Left colon (tissue), 2 donors: ENCODE results near the gene CASTOR2. TPM values are rescaled to one million over a fixed set of nuclear protein-coding genes. Genes with fewer than 3 reads are reported as not detected.
A peak's percentile ranks its signal among the peaks of the same experiment; 100 is the strongest.
"Not testable (repeated sequence)": the region's sequence is repeated elsewhere in the genome, so short reads cannot be mapped to it uniquely, and the experiment has no call there.

Experiments
- ATAC-seq: fragments of 200-7000 bp; cut with Tn5 transposase; one replicate; pipeline ENCODE4 v1.9.1; 2020; ENCODE audit warnings: mild to moderate bottlenecking, moderate library complexity
- DNase-seq, 2 donors: peaks; one replicate each; pipeline ENCODE4 v3.0.0-alpha.2; 2020
- intact Hi-C, 2 donors: fragments of 100-400 bp; cut with DNase I in 1 of 2; cut with micrococcal nuclease in 1 of 2; formaldehyde crosslinking; loops; one replicate each; pipeline versions ENCODE4 v1.11.2 to v1.14.0; 2022; cut with DNase I, micrococcal nuclease
- total RNA-seq, 2 donors: library from RNA; stranded (reverse); fragmentation: NEBNext Ultra II Directional; extraction: Animal tissue kit (Norgen Biotek cat#: 25700); gene quantifications; one replicate each; pipeline ENCODE4 v1.2.1, GENCODE V29; 2021
- donor health status: DM: no; HTN: no; CAD: no.
- donor health status: DM: yes; HTN: yes; CAD: no.

CASTOR2 gene
- total RNA-seq, 2 donors from 2014 or later: 1.5 to 7.5 TPM

DNA sequence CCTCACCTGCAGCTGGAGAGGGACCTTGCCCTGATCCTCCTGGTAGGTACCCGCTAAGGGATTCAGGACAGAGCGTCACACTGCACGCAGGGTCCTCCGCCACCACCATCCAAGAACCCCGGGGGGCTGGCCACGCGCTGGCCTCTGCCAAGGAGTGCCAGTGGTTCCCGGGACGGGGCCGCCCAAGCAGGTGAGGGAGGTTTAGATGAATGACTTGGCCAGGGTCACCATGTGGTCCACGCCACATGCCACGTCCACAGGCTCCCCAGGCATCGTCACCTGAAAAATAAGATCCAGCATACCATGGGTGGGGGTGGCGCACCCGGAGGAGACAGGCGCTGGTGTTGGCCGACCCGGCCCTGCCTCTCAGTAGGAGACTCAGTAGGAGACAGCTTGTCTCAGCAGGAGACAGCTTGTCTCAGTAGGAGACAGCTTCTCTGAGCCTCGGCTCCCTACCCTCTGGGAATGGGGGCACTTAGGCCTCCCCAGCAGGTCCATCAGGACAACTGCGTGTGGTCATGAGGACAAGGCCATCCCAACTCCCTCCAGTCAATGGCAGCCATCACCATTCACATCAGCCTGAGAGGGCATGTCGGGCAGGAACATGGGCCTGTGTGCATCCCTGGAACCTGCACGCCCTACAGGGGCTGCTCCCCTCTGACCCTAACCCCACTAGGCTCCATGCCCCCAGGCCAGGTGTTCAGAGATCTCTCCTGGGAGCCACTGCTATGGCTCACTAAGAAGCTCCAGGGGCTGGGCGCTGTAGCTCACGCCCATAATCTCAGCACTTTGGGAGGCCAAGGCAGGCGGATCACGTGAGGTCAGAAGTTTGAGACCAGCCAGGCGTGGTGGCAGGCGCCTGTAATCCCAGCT lies 78.6 kb downstream of the CASTOR2 start:
- no peak for ATAC-seq
- intact Hi-C loops: no loop called here
- no peak for DNase-seq

DNA sequence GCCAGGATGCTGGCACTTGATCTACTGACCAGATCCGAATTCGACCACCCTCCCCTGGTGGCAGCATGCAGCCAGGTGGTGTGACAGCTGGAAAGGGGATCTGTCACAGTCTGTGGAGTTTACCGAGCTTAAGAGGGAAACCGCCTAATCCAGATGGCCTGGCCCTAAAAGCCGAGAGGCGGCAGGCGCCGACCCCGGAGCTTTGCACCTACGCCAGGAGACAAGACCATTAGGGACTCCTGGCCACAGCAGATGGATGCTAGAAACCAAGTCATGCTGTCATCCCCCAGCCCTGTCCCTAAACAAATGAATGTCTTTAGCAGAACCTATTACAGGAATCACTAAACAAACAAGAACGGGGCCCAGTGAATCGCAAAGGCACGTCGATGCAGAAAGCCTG lies 81.4 kb downstream of the CASTOR2 start:
- intact Hi-C loops: no loop called here
- DNase-seq: no peak
- ATAC-seq: no peak

DNA sequence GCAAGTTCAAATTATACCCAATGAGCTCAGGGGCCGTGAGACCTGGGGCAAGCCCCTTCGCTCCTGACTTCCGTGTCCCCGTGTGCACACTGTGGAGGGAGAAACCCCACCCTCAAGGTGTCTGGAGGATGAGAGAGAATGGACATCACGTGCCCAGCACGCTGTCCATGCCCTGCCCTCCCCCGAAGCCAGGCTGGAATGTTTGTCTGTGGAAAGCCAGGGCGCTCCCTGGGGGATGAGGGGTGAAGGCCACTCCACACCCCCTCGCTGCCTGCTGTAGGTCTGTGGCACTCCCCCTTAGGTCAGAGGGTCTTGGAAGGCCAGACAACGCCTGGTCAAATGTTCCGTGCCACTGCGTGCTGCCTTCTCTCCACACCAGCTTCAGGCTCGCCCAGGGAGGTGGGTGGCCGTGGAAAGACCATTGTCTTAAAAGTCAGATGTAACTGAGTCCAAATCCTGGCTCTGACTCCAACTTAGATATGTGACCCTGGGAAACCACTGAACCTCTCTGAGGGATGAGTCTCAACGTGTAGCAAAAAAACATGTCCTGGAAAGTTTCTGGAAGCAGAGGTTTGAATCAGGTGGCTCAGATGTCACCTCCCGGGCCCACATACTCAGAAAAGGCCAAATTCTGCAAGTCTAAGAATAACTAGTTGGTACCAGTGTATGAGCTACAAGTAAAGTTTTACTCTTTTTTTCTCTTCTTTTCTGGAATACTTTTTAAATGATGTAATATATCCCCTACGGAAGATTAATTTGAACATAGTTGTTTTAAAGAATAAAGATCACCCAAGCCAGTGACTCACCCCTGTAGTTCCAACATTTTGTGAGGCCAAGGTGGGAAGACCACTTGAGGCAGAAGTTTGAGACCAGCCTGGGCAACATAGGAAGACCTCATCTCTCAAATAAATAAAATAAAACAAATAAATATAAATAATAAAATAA lies 84.2 kb downstream of the CASTOR2 start:
- ATAC-seq (no peak), DNase-seq (no peak)
- intact Hi-C loops: no loop called here

DNA sequence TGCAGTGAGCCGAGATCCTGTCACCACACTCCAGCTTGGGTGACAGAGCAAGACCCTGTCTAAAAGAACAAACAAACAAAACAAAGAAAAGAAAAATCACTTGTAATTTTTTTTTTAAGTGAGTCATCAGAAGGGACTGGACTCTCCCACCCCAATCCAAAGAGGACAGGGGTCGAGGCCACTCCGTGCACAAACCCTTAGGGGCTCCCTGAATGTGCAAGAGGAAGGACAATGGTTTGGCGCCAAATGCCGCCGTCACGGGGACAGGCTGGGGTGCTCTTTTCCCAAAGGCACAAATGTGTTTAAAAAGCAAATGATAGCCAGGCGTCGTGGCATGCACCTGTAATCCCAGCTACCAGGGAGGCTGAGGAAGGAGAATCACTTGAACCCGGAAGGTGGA lies 85.3 kb downstream of the CASTOR2 start:
- DNase-seq: no peak
- intact Hi-C loops: no loop called here
- ATAC-seq: no peak

DNA sequence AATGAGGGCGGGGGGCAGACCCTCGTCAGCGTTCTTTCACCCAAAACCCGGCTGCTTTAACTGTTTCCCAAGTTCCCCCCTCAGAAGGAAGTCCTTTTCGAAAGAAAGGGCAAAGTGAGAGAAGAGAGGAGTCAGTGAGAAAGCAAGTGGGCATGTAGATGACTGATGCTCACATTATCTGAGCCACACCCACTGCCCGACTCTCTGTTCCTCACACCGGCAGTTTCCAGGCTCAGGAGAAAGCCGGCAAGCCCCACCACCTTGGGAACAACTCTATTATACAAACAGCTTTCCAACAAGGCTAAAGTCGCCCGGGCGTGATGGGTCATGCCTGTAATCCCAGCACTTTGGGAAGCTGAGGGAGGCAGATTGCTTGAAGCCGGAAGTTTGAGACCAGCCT lies 86.0 kb downstream of the CASTOR2 start:
- intact Hi-C loops: no loop called here
- DNase-seq (no peak), ATAC-seq (no peak)

DNA sequence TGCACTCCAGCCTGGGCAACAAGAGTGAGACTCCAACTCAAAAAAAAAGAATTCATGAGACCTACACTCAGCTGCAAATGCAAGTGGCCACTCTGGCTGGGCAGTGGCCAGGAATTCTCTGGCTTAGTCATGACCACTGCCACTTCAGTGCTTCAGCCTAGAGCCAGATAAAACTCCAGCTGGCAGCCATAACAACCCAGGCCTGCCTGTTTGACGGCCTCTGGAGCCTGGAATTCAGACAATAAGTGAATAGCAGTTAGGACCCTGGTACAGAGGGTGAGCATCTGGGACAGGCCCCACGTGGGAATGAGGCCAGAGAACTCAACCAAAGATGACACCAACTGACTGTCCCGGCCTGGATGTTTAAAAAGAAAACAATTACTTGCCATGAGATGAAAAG lies 90.2 kb downstream of the CASTOR2 start:
- intact Hi-C loops: no loop called here
- ATAC-seq (no peak), DNase-seq (peak in 1 of 2 donors; percentile 25)

DNA sequence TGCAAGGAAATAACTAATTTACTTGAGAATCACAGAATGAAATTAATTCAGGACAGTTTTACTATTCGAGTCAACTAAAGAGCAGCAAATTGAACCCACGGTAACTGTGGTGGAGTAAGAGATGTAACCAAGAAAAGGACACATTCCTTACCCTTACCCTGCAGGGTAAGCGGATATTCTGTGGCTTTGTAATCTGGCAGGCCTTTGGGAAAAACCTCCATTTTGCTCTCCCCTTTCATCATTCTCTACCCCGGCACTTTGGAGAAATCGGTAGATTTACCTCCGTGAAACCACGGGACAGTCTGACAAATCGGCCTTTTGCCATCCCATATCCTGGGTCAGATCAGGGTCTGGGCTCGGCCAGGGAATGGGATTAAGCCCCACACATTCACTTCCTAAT lies 90.7 kb downstream of the CASTOR2 start:
- intact Hi-C loops: no loop called here
- no peak for DNase-seq
- no peak for ATAC-seq

DNA sequence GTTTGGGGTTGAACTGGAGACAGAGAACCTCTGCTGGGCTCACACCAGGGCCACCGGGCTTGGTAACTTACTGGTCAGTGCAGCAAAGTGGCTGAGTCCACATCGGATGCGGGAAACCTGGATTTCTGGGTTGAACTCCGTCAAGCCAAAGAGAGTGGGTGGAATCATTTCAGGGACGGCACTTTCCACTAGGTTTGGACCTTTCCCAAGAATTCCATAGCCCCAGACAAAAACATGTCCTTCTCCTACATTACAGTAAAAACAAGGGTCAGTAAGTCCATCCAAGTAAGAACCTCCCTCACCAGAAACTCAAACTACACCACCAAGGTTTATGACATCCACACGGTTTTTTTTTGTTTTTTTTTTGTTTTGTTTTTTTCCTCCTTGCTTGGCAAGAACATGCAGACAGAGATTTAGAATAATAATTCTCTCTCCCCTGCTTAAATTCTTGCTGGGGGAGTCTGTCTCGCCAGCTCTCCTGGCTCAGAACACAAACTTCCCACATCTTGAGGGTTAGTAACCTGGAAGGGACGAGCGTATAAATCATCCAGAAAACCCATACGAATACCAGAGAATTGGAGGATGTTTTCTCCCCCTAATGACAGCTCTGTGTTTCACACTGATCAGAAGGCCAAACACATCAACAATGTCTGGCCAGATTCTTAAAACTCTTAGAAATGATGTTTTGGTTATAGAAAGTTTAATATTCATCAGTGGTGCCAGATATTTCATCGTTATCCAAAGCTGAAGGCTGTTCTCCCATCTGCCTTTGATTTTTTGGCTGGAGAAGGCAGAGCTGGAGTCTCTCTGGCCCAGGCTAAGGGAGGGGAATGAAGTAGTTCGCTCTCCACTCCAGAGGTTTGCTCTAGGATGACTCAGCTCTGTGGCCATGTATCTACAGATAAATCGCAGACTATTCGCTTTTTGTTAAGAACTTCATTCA lies 91.6 kb downstream of the CASTOR2 start:
- intact Hi-C loops: no loop called here
- ATAC-seq (no peak), DNase-seq (no peak)

DNA sequence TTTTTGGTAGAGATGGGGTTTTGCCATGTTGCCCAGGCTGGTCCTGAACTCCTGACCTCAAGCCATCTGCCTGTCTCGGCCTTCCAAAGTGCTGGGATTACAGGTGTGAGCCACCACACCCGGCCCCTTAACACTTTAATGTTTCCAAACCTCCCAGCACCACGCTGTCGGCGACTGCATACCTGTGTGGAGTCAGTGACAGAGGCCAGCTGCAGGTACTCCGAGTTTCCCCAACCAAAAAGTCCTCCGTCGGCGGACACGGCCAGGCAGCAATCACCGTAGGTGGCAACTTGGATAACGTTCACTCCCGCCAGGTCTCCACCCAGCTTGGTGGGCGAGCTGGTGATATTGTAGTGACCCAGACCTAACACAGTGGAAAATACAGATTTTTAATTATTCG lies 93.9 kb downstream of the CASTOR2 start:
- DNase-seq: no peak
- intact Hi-C loops: no loop called here
- ATAC-seq: no peak

DNA sequence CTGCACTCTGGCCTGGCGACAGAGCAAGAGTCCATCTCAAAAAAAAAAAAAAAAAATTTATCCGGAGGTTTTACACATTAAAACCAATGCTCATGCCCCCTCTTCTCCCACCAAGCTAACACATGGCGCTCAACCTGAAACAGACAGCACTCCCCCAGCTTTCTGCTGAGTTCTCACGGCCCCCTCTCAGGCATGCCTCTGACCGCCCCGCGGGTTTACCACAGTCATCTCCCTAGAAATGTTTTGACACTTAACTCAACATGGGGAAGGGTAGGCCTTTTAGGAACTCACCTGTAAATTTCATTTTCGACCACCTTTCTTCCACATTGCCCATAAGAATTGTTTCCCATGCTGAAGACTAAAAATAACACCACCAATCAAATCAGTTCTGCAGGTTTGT lies 99.8 kb downstream of the CASTOR2 start:
- intact Hi-C loops: no loop called here
- ATAC-seq (no peak), DNase-seq (no peak)

DNA sequence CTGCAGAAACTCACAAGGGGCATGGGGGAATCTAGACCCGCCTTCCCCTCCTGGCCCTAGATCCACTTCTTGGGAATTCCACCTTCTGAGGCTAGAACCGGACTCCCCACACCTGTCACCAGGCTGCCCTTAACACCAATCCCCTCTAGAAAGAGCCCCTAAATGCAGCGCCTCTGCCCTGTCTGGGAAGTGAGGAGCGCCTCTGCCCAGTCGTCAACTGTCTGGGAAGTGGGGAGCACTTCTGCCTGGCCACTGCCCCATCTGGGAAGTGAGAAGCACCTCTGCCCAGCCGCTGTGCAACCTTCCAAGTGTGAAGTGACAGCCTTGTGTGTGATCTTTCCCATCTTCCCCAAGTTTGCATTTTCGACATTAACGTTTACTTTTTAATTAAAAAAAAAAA lies 100.3 kb downstream of the CASTOR2 start:
- intact Hi-C loops: no loop called here
- DNase-seq: no peak
- no peak for ATAC-seq

DNA sequence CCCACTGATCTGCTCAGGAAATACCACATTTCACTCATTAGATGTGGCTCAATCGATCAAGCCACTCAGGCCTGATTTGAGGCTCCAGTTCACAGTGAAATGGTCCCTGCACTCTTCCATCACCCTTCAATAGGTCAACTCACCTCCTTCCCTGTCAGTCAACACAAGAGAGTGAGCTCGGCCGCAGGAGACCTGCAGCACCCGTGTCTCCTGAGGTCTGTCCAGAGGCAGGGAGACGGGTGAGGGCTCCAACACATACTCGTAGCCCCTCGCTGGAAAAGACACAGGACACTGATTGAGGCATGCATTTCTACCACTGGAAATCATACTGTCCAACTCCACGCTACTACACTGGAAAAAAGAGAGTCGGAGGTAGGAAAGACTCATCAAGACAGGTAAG lies 102.0 kb downstream of the CASTOR2 start:
- DNase-seq (no peak), ATAC-seq (no peak)
- intact Hi-C loops: no loop called here

DNA sequence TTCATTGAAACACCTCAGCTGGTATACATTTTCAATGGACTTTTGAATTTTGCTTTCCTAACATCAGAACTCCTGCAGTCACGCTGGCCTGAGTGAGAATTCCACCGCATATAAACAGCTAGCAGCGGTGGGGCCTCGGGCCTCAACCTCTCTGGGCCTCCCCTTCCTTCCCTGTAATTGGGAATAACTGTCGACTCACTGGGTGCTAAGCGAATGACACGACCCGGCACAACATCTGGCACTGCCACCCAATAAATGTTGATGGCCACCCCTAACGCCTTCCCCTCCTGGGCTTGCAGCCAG lies 108.4 kb downstream of the CASTOR2 start:
- intact Hi-C loops: no loop called here
- DNase-seq (no peak), ATAC-seq (peak; percentile 10)

DNA sequence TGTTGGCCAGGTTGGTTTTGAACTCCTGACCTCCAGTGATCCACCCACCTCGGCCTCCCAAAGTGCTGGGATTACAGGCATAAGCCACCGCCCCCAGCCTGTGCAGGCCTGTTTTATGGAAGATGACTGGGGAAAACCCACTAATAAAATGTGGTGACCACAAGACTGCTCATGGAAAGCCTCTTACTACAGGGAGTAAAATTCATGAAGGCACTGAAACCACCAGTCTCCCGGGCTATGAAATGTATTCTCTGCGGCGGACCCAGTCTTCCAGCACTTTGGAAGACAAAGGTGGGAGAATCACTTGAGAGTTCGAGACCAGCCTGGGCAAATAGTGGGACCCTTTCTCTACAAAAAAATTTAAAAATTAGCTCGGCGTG lies 109.7 kb downstream of the CASTOR2 start:
- ATAC-seq, intact Hi-C loops, DNase-seq: not testable (repeated sequence)

Other genes with a start within 250 kb of the CASTOR2 start
- 1 to 10 TPM; 2.9 to 4.4 TPM for gene NCF1, start 190.7 kb upstream of the CASTOR2 start, total RNA-seq
- 10 to 100 TPM; 17.3 to 21.2 TPM for gene GTF2IRD2, start 113.1 kb upstream of the CASTOR2 start, total RNA-seq
- gene RCC1L, start 109.1 kb downstream of the CASTOR2 start, total RNA-seq: 10 to 100 TPM; 34.0 to 40.8 TPM
- gene GTF2IRD2B, start 127.9 kb downstream of the CASTOR2 start, total RNA-seq: 10 to 100 TPM; 27.6 to 44.4 TPM